Right kidney (tissue), 9 donors: ENCODE measurements around the gene GNG10.
"Not testable (repeated sequence)": the region's sequence is repeated elsewhere in the genome, so short reads cannot be mapped to it uniquely, and the experiment has no call there.

Experiments
- DNase-seq: peaks from one replicate; pipeline ENCODE4 v3.0.0-alpha.2; 2016
- long read RNA-seq, 8 donors: transcript quantifications; one replicate each; lab custom pipeline, GENCODE V29; 2026

The GNG10 gene
- long read RNA-seq, donor 1, transcript GNG10-201 (3 exons, 1,491 nt), result major isoform, 42 of 169 reads
- long read RNA-seq, donor 1, partial matches to known transcripts, result 127 of 169 reads
- long read RNA-seq, donor 1, other reads (novel, unspliced or antisense), result 0 of 169 reads
- long read RNA-seq, donor 2, transcript GNG10-201 (3 exons, 1,491 nt), result major isoform, 37 of 37 reads
- long read RNA-seq, donor 2, partial matches to known transcripts, result 0 of 37 reads
- long read RNA-seq, donor 2, other reads (novel, unspliced or antisense), result 0 of 37 reads
- long read RNA-seq, donor 3, transcript GNG10-201 (3 exons, 1,491 nt), result major isoform, 14 of 14 reads
- long read RNA-seq, donor 3, partial matches to known transcripts, result 0 of 14 reads
- long read RNA-seq, donor 3, other reads (novel, unspliced or antisense), result 0 of 14 reads
- long read RNA-seq, donor 4, transcript GNG10-201 (3 exons, 1,491 nt), result major isoform, 35 of 35 reads
- long read RNA-seq, donor 4, partial matches to known transcripts, result 0 of 35 reads
- long read RNA-seq, donor 4, other reads (novel, unspliced or antisense), result 0 of 35 reads
- long read RNA-seq, donor 5, transcript GNG10-201 (3 exons, 1,491 nt), result major isoform, 35 of 156 reads
- long read RNA-seq, donor 5, partial matches to known transcripts, result 121 of 156 reads
- long read RNA-seq, donor 5, other reads (novel, unspliced or antisense), result 0 of 156 reads
- long read RNA-seq, donor 6, transcript GNG10-201 (3 exons, 1,491 nt), result major isoform, 24 of 24 reads
- long read RNA-seq, donor 6, partial matches to known transcripts, result 0 of 24 reads
- long read RNA-seq, donor 6, other reads (novel, unspliced or antisense), result 0 of 24 reads
- long read RNA-seq, donor 7, transcript GNG10-201 (3 exons, 1,491 nt), result major isoform, 42 of 42 reads
- long read RNA-seq, donor 7, partial matches to known transcripts, result 0 of 42 reads
- long read RNA-seq, donor 7, other reads (novel, unspliced or antisense), result 0 of 42 reads
- long read RNA-seq, donor 8, transcript GNG10-201 (3 exons, 1,491 nt), result major isoform, 28 of 28 reads
- long read RNA-seq, donor 8, partial matches to known transcripts, result 0 of 28 reads
- long read RNA-seq, donor 8, other reads (novel, unspliced or antisense), result 0 of 28 reads

DNA sequence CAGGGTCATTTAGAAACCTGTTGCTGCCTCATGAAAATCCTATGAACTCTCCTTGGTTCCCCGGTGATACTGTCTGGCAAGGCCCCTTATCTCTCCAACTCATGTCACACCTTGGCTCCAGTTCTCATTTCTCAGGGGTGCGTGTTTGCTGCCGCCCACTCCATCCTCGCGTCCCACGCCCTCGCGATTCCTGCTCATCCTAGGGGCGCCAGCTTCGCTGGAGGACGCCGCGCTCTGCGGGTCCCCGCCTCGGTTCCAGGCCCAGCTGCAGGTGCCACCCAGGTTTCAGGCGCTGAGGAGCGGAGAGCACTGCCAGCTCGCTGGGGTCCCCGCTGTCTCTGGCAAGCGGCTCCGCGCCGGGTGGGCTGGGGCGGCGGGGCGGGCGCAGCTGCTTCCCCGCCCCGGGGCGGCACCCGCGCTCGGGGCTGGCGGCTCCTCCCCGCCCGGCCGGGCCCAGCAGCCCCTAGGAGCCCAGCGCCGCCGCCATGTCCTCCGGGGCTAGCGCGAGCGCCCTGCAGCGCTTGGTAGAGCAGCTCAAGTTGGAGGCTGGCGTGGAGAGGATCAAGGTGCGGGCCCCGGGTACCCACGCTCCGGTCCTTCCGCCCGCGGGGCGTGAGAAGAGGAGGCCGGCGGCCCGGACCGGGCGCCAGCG, at the start of gene GNG10:
Gene GNG10 (plus strand): TSS at position 456 of the 652 bp plus-strand sequence. CDS start 30 bp downstream, at position 486.
- peak; percentile 90 for DNase-seq

DNA sequence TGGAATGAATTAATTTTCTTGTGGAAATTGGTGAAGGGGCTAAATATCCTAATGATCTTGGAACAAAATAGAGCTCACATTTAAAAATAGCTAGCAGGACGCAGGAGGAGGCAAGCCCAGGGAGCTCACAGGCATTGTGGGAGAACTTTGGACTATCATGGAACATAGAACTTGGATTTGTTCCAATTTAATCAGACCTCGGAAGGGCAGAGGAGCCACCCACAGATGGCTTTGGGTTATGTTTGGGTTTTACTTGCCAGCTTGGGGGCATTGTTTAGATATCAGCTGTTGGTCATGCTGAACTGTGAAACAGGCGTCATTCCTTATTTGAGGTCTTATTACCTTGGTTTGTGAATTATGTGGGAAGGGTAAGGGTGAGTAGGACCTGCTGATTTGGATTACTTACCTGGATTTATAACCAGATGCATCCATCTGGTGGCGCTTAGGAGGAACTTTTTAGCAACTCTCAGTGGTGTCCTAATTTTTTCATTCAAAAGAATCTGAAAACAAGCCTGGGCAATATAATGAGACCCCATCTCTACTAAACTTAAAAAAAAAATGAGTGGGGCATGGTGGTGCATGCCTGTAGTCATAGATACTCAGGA, 47.9 kb upstream of the GNG10 start:
- no peak for DNase-seq

DNA sequence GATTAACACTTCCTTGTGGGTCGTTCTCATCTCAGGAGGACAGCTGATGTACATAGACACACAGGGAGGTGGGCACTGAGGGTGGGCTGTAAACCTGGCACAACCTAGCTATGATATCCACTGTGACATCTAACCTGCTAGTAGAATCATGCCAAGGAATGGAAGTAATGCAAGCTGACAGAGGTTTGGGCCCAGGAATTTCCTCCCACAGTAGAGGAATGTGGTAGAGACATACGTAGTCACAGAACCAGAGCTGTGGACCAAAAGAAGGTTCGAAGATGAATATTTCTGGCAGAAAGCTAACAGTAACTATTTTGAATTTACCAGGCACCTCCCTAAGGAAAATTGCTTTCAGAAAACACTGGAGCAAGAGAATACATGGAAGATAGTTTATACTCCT, 45.5 kb upstream of the GNG10 start:
- DNase-seq, result no peak

GRCh38 chr9:111617349-111617748, 44.1 kb upstream of the GNG10 start:
- not testable (repeated sequence) for DNase-seq

DNA sequence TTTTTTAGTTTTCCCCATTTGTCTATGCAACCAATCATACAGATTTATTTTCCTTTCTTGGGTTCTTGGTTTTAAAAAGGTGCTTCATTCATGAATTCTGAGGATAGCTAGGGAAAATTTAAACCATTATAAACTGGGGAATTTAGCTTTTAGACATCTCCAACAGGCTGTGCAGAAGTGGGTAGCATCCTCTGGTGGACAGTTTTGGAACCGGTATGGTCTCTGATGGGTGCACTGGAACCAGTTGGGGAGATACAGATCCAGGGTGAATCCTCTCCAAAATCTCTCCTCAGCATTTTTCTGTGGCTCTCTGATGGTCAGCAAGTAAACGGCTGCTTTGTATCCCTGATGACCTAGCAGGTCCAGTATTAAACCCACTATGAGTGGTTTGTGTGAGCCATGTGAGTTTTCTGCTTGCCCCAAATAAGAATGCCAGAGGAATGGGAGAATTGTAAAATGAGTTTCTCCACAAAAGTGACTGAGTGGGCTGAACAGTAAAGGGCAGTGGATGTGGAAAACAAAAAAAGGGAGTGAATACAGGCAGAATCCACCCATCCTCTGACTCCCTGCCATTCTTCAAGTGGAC, 39.4 kb upstream of the GNG10 start:
- no peak for DNase-seq

DNA sequence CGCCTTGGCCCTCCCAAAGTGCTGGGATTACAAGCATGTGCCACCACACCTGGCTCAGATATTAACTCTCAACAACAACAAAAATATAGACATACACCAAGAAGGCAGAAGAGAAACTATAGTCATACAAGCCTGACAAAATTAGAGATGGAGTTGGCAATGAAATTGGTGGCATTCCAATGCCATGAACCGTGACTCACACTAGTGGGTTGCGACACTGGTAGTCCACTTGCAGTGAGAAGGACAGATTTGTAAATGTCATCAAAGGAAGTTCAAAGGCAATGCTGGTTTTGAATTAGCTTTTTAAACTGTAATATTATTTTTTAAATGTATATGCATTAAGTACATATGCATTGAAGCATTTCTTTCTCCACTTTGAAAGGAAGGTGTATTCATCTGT, 38.8 kb upstream of the GNG10 start:
- no peak for DNase-seq

GRCh38 chr9:111627260-111627963, 34.0 kb upstream of the GNG10 start:
- DNase-seq, result no peak

DNA sequence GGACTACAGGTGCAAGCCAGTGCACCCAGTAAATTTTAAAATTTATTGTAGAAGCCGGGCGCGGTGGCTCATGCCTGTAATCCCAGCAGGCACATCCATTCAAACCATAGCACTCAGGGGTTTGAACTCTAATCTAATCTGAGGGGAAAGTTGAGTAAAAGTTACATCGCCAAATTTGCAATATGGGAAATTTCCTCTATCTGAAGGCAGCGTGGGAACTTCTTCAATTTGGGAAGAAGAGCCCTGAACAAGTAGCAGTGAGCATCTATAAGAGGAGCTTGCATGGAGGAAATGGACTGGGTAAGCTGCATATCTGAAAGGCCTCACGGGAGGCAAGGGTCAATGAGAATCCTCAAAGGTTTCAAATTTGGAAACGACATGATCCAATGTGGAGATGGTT, 33.0 kb upstream of the GNG10 start:
- no peak for DNase-seq

GRCh38 chr9:111630182-111630963, 31.0 kb upstream of the GNG10 start:
- DNase-seq, result peak; percentile 47

DNA sequence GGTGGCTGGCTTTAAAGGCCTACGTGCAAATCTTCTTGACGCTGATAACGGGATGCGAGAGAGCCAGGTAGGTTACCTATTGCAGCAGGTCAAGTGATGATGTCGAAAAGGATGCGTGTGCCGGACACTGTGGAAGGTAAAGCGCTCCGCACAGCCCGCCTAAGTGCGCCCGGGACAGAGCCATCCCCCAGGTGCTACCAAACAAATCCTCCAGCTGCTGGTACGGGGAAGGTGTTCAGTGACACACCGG, 30.5 kb upstream of the GNG10 start:
- no peak for DNase-seq

DNA sequence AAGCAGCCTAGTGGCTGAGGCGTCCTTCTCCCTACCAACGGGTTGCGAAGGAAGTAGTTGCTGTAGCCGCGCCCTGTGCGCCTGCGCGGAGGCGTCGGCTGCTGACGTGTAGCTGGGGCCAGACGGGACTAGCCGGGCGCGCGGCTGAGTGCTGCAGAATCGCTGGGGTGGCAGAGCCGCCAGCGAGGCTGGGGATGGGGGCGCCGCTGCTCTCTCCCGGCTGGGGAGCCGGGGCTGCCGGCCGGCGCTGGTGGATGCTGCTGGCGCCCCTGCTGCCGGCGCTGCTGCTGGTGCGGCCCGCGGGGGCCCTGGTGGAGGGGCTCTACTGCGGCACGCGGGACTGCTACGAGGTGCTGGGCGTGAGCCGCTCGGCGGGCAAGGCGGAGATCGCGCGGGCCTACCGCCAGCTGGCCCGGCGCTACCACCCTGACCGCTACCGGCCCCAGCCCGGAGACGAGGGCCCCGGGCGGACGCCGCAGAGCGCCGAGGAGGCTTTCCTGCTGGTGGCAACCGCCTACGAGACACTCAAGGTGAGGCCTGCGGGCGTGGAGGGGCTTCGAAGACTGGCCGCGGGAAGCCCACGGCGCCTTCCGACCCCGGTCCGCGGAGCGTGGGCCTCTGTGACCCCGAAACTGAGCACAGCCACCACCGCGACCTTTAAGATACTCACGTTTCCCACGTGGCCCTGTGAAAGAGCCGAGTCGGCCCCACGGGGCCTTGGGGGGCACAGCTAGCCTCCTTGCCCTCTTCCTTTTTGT, 30.0 kb upstream of the GNG10 start, which contains the start of gene DNAJC25:
Gene DNAJC25 (plus strand): TSS at position 121 of the 758 bp plus-strand sequence. CDS start 74 bp downstream, at position 195.
- peak; percentile 94 for DNase-seq

DNA sequence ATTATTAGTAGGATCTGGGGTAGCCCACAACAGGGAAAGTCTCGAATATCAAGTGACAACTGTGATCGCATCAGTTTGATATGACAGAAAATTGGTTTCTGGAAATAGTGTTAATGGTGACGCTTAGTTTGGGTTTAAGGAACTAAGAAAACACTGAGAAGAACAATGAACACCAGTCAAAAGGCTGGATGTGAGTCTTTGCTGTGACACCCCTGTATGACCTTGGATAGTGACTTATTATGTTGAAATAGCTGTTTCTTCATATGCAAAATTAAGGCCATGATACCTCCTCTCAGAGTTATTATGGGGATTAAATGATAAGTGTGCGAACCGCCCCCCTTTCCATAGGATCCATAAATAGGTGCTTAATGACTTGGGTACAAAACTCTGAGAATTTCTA, 29.3 kb upstream of the GNG10 start:
- no peak for DNase-seq

- DNase-seq, result no peak
Observed at GRCh38 chr9:111632695-111633388, 28.6 kb upstream of the GNG10 start.

DNA sequence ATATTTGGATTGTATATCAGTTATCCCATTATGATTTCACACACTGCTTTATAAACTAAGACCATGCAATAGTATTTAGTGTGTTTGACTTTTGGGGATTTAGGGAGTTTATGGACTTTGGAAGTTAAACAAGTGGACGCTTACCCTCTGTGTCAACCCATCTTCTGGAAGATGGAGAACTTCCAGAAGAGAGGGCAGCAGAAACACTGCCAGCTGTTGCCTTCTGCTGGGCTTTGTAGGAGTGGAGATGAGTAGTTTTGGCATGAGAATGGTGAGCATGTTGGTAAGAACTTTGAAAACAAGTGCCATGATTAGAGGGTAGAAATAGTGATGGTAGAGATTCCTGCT, 28.0 kb upstream of the GNG10 start:
- DNase-seq, result no peak

GRCh38 chr9:111634860-111635259, 26.5 kb upstream of the GNG10 start:
- DNase-seq, result no peak

GRCh38 chr9:111637421-111637950, 23.9 kb upstream of the GNG10 start:
- DNase-seq, result no peak

DNA sequence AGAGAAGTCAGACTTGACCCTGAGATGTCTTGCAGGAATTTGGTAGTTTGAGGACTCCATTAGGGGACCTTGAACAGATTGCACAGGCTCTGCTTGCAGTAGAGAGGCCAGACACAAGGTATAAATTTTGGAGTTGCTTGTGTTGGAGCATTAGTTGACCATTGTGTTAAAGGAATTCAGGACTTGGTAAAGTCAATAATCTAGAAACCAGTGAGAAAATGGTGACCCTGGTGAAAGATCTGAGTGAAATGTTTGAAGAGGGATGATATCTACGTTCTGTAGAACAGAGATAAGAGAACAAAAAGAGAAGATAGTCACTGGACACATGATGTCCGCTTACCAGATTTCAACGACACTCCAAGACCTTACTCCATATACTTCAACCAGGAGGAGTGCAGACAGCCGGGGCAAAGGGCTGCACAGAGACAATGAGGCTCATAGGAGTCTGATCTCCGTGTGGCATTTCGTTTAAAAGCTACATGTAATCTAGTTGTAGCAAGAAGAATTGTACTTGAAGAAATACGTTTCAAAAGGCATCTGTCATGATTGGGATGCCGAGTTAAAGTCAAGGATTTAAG, 17.1 kb upstream of the GNG10 start:
- no peak for DNase-seq

DNA sequence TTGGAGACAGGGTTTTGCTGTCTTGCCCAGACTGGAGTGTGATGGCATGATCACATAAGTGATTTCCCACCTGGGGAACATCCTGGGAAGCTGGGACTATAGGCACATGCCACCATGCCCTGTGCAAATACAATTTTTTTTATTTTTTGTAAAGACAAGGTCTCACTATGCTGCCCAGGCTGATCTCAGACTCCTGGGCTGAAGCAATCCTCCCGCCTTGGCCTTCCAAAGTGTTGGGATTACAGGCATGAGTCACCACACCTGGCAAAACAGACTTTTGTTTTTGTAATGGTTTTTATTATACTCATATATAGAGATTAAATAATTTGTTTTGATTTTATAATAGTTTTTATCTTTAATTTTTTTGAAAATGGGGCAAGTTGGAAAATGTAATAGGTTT, 15.6 kb upstream of the GNG10 start:
- no peak for DNase-seq
